ENCODE measurements around the gene MRAS. TPM values are rescaled to one million over a fixed set of nuclear protein-coding genes. Genes with fewer than 3 reads are reported as not detected.

MRAS gene
- total and polyA plus RNA-seq, 2 of the 8 experiments (the other 6 are each of a cell fraction or from before 2014, with no cell fraction given), result 10.6 to 16.2 TPM

- TF ChIP-seq ATF3 (IDR thresholded peaks at IDR 0.05; ENCODE audit: insufficient read depth, low read depth, low read length), result no peak
- TF ChIP-seq NANOG (IDR thresholded peaks at IDR 0.05; ENCODE audit: insufficient read depth, low read depth, low read length, poor library complexity, severe bottlenecking), result no peak
- TF ChIP-seq EZH2 (IDR thresholded peaks at IDR 0.05; ENCODE audit: low read depth, low read length, severe bottlenecking), result no peak
- TF ChIP-seq SAP30 (IDR thresholded peaks at IDR 0.05; ENCODE audit: insufficient read depth, insufficient replicate concordance, low read length), result no peak
- TF ChIP-seq CHD2 (IDR thresholded peaks at IDR 0.05; ENCODE audit: low read length), result no peak
- TF ChIP-seq SUZ12 (IDR thresholded peaks at IDR 0.05; ENCODE audit: low read length), result no peak
- TF ChIP-seq NRF1 (IDR thresholded peaks at IDR 0.05; ENCODE audit: low read depth, low read length), result no peak
These were observed 70.3 kb downstream of the MRAS start (continued) for GRCh38 chr3:138418601-138419206.
